Tibial nerve (tissue), 4 donors: ENCODE data around the gene KRT72.

Source experiments
- CTCF ChIP-seq, 5 experiments: fragments of 200-600 bp in 3 of 5; fragments of 450-650 bp in 2 of 5; sonication (generic) in 3 of 5; IDR thresholded peaks; one replicate each; pipeline ENCODE4 v1.5.1; 2016 to 2019; ENCODE audit warnings: antibody characterized with exemption in 5 of 5, mild to moderate bottlenecking in 3 of 5, moderate library complexity in 2 of 5
- EP300 ChIP-seq, 2 donors: sonication (generic); formaldehyde crosslinking; IDR thresholded peaks; one replicate each; pipeline ENCODE4 v1.6.1; 2017; ENCODE audit warnings: antibody characterized with exemption in 2 of 2, mild to moderate bottlenecking in 1 of 2
- POLR2A ChIP-seq, 2 donors: fragments of 450-650 bp; IDR thresholded peaks; one replicate each; pipeline ENCODE4 v1.6.1; 2017; ENCODE audit warnings: antibody characterized with exemption in 2 of 2, mild to moderate bottlenecking in 2 of 2, moderate library complexity in 2 of 2

DNA sequence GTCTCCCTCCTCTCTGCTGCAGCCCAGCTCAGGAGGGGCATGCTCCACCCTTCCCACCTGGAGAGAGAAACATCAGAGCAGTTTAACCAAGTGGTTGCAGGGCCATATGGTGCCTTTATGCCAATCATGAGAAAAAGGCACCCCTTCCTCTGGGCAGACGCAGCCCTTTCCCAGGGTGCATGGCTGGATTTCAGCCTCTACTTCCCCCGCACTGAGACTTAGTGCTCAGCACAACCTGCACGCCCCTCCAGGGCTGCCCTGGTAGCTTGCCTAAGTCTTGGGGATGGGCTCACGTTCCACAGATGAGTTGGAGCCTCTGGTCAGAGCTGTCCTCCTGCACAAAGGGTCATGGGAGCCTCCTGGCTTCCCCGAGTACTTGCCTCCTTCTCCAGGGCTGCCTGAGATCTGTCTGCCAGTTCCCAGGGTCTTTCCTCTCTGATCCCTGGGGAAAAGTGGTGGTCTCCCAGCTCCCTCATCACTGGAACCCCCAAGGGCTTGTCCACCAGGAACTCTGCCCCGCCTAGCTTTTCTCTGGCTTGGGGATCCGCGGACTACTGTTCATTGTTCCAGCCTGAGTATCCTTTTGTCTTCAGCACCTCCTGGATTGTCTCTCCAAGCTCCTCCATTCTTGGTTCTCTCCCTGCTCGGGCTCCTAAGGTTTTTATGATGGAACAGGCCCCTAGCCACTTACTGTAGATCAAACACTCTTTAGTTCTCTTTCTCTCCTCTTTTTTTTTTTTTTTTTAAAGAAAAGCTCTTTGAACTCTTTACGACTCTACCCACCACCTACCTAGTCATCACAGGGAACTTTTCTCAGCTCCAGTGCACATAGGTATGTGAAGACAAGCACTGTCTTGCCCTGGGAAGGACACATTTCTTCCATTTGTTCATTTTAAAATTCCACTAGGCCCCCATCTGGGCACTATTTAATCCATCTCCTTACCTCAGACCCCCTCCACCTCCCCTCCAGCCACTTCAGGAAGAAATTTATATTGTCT is 21.5 kb downstream of the KRT72 start:
- TF ChIP-seq CTCF (IDR thresholded peaks at IDR 0.05) (no peak), POLR2A (IDR thresholded peaks at IDR 0.05) (no peak), EP300 (IDR thresholded peaks at IDR 0.05) (no peak)
